T-helper 2 cell treated with Interferon-gamma antibody and Interleukin-4, amounts not matched to agents 5 μg/mL and 100 μg/mL, for 36 hours (primary cell): Measurements from ENCODE around the gene UBASH3B.

ENCODE experiments used
- DNase-seq: peaks from one replicate; pipeline ENCODE4 v3.0.0; 2021; ENCODE audit warnings: low spot score
- H3K27ac Mint-ChIP-seq: one replicate; pipeline ENCODE4 v1.8.0; 2021; ENCODE audit warnings: mild to moderate bottlenecking, mixed read lengths
- H3K27me3 Mint-ChIP-seq: one replicate; pipeline ENCODE4 v1.8.0; 2021; ENCODE audit warnings: low read depth, mixed read lengths
- H3K36me3 Mint-ChIP-seq: one replicate; pipeline ENCODE4 v1.8.0; 2021; ENCODE audit warnings: low read depth, mixed read lengths
- H3K4me1 Mint-ChIP-seq: one replicate; pipeline ENCODE4 v1.8.0; 2021; ENCODE audit warnings: low read depth, mixed read lengths
- H3K4me3 Mint-ChIP-seq: one replicate; pipeline ENCODE4 v1.8.0; 2022; ENCODE audit warnings: mild to moderate bottlenecking, moderate library complexity, mixed read lengths
- H3K9me3 Mint-ChIP-seq: one replicate; pipeline ENCODE4 v1.8.0; 2021; ENCODE audit warnings: mixed read lengths

The UBASH3B gene

GRCh38 chr11:122697636-122698167 lies 42.2 kb downstream of the UBASH3B start:
- Mint-ChIP-seq H3K27ac (peak overlapping the region; percentile 94), H3K4me1 (peaks cover 61% of the 10 kb centered on the region), H3K9me3 (no peaks in the 10 kb centered on the region), H3K36me3 (peaks cover 22% of the 10 kb centered on the region), H3K27me3 (peaks cover 2% of the 10 kb centered on the region), H3K4me3 (peak overlapping the region; percentile 79)
- DNase-seq, result peak; percentile 29

- H3K4me1 Mint-ChIP-seq, result peaks cover 56% of the 10 kb centered on the region
- no peaks in the 10 kb centered on the region for H3K9me3 Mint-ChIP-seq
- H3K27ac Mint-ChIP-seq, result peak overlapping the region; percentile 94
- peak overlapping the region; percentile 79 for H3K4me3 Mint-ChIP-seq
- H3K27me3 Mint-ChIP-seq, result peaks cover 2% of the 10 kb centered on the region
- peaks cover 19% of the 10 kb centered on the region for H3K36me3 Mint-ChIP-seq
- no peak for DNase-seq
These were observed 42.9 kb downstream of the UBASH3B start for GRCh38 chr11:122698392-122698791.

GRCh38 chr11:122700666-122701065 lies 45.1 kb downstream of the UBASH3B start:
- Mint-ChIP-seq H3K27ac (no peak overlapping the region), H3K36me3 (peaks cover 19% of the 10 kb centered on the region), H3K9me3 (no peaks in the 10 kb centered on the region), H3K27me3 (peaks cover 2% of the 10 kb centered on the region), H3K4me3 (no peak overlapping the region), H3K4me1 (peaks cover 49% of the 10 kb centered on the region)
- DNase-seq, result no peak

GRCh38 chr11:122701143-122701542 lies 45.6 kb downstream of the UBASH3B start:
- H3K27ac Mint-ChIP-seq, result no peak overlapping the region

DNA sequence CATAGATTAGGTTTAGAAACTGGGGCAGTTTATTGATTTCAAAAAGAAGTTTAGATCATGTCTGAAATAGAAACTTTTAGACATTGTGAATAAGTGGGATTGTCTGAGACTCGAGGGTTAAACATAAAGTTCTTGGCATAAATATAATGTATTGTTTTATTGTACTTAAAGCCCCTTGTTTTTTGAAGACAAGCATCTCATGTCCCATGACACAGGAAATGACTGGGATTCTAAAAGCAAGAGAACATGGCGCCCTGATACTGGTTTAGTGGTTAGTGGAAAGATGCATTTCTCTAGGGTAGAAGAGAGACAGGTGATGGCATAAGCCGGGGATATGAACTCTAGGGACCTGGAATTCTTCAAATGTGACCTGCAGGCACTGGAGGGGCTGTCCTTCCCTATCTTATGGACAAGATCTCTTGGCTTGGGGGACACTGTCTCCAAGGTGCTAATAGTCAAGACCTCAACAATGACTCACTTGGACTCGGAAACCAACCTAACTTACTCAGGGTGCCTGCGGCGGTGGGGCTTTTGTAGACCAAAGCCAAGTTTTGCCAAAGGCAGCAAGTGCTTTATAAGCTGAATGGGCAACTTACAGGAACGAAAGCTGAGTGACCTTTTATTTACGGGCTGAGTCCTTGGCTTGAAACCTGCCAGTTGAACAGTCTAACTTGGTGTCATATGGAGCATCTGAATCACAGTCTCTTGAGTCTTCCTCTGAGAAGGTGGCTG lies 48.2 kb downstream of the UBASH3B start:
- DNase-seq, result peak; percentile 41
- H3K36me3 Mint-ChIP-seq, result peaks cover 11% of the 10 kb centered on the region
- H3K4me1 Mint-ChIP-seq, result peaks cover 25% of the 10 kb centered on the region
- H3K4me3 Mint-ChIP-seq, result no peak overlapping the region
- peaks cover 8% of the 10 kb centered on the region for H3K27me3 Mint-ChIP-seq
- H3K27ac Mint-ChIP-seq, result peak overlapping the region; percentile 65
- no peaks in the 10 kb centered on the region for H3K9me3 Mint-ChIP-seq

More at GRCh38 chr11:122701143-122701542, 45.6 kb downstream of the UBASH3B start:
- peaks cover 19% of the 10 kb centered on the region for H3K36me3 Mint-ChIP-seq
- H3K4me3 Mint-ChIP-seq, result no peak overlapping the region
- H3K27me3 Mint-ChIP-seq, result peaks cover 2% of the 10 kb centered on the region
- DNase-seq, result no peak
- no peaks in the 10 kb centered on the region for H3K9me3 Mint-ChIP-seq
- H3K4me1 Mint-ChIP-seq, result peaks cover 46% of the 10 kb centered on the region

DNA sequence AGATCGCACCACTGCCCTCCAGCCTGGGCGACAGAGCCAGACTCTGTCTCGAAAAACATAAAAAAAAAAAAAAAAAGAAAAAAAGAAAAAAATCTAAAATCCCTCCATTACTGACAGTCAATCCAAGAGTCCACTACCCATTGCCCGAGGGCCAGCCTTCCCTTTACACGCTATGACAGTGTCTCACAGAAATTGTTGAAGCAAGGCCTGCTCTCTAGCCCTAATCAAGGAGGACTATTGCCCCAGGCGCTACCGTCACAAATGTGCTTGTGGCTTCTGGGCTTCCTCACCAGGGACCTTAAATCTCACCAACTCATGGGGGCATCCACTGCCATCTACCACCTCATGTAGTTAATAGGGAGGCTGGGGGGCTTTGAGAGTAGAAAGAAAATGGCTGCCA lies 49.9 kb downstream of the UBASH3B start:
- Mint-ChIP-seq H3K9me3 (no peaks in the 10 kb centered on the region), H3K4me1 (peaks cover 16% of the 10 kb centered on the region), H3K36me3 (peaks cover 8% of the 10 kb centered on the region), H3K27me3 (peaks cover 8% of the 10 kb centered on the region), H3K4me3 (no peak overlapping the region), H3K27ac (no peak overlapping the region)
- DNase-seq, result no peak

- H3K9me3 Mint-ChIP-seq, result no peaks in the 10 kb centered on the region
- H3K4me1 Mint-ChIP-seq, result peaks cover 11% of the 10 kb centered on the region
These were observed 51.0 kb downstream of the UBASH3B start for GRCh38 chr11:122706291-122707088.

GRCh38 chr11:122707111-122707510 lies 51.6 kb downstream of the UBASH3B start:
- Mint-ChIP-seq H3K36me3 (peaks cover 8% of the 10 kb centered on the region), H3K27ac (no peak overlapping the region), H3K4me3 (no peak overlapping the region), H3K4me1 (peaks cover 11% of the 10 kb centered on the region), H3K27me3 (peaks cover 6% of the 10 kb centered on the region), H3K9me3 (no peaks in the 10 kb centered on the region)
- no peak for DNase-seq

More at GRCh38 chr11:122706291-122707088, 51.0 kb downstream of the UBASH3B start:
- H3K4me3 Mint-ChIP-seq, result no peak overlapping the region
- no peak for DNase-seq
- no peak overlapping the region for H3K27ac Mint-ChIP-seq
- H3K36me3 Mint-ChIP-seq, result peaks cover 8% of the 10 kb centered on the region
- H3K27me3 Mint-ChIP-seq, result peaks cover 8% of the 10 kb centered on the region

DNA sequence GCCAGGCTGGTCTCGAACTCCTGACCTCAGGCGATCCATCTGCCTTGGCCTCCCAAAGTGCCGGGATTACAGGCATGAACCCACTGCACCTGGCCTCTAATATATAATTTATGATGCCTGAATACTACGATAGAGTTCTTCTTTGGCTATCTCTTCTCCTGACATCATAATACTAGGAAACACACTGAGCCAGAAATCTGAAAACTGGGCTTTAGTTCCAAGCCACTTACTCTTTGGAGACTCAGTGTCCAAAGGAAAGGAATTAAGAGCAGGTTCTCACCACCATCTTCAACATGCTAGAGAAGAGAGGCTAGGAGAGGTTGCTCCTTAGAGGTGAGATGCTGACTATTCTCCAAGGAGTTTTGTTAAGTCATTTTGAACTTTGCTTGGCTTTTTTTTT lies 52.4 kb downstream of the UBASH3B start:
- Mint-ChIP-seq H3K9me3 (no peaks in the 10 kb centered on the region), H3K4me3 (no peak overlapping the region), H3K36me3 (peaks cover 8% of the 10 kb centered on the region), H3K4me1 (peaks cover 11% of the 10 kb centered on the region), H3K27me3 (peaks cover 6% of the 10 kb centered on the region), H3K27ac (no peak overlapping the region)
- no peak for DNase-seq

GRCh38 chr11:122709039-122709760 lies 53.7 kb downstream of the UBASH3B start:
- Mint-ChIP-seq H3K36me3 (peaks cover under 1% of the 10 kb centered on the region), H3K9me3 (no peaks in the 10 kb centered on the region), H3K4me1 (peaks cover 9% of the 10 kb centered on the region), H3K4me3 (no peak overlapping the region), H3K27ac (no peak overlapping the region), H3K27me3 (peaks cover 6% of the 10 kb centered on the region)
- no peak for DNase-seq

- H3K27ac Mint-ChIP-seq, result no peak overlapping the region
- no peaks in the 10 kb centered on the region for H3K36me3 Mint-ChIP-seq
- H3K4me3 Mint-ChIP-seq, result no peak overlapping the region
- peaks cover 7% of the 10 kb centered on the region for H3K27me3 Mint-ChIP-seq
- DNase-seq, result no peak
- H3K4me1 Mint-ChIP-seq, result peaks cover 9% of the 10 kb centered on the region
- no peaks in the 10 kb centered on the region for H3K9me3 Mint-ChIP-seq
These were observed 55.8 kb downstream of the UBASH3B start for GRCh38 chr11:122711362-122711761.

- DNase-seq, result no peak
- no peaks in the 10 kb centered on the region for H3K36me3 Mint-ChIP-seq
- H3K27me3 Mint-ChIP-seq, result peaks cover 5% of the 10 kb centered on the region
- H3K4me1 Mint-ChIP-seq, result peaks cover 14% of the 10 kb centered on the region
- H3K27ac Mint-ChIP-seq, result no peak overlapping the region
- H3K4me3 Mint-ChIP-seq, result no peak overlapping the region
- H3K9me3 Mint-ChIP-seq, result no peaks in the 10 kb centered on the region
These were observed 56.4 kb downstream of the UBASH3B start for GRCh38 chr11:122711831-122712381.

DNA sequence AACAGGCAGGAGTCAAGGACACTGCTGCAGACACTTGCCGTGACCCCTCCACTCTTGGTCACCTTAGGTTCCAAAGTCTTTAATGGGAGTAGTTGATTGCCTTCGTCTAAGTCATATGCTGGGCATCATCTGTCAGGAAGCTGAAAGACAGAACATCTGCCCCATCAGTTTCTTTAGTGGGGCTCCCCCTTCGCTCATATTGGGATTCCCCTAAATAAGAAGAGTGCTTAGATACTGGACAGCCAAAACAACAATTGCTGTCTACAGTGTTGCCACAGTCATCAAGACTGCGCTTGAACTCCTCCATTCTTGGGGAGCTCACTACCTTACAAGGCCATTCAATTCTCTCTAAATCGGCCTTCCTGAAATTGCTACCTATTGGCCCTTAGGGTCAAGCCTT lies 58.5 kb downstream of the UBASH3B start:
- DNase-seq, result no peak
- Mint-ChIP-seq H3K4me3 (no peak overlapping the region), H3K27me3 (peaks cover 2% of the 10 kb centered on the region), H3K4me1 (peaks cover 24% of the 10 kb centered on the region), H3K36me3 (no peaks in the 10 kb centered on the region), H3K9me3 (no peaks in the 10 kb centered on the region), H3K27ac (no peak overlapping the region)
